Nucleus accumbens (tissue), 56 donors: ENCODE results near the gene VARS1.
"Not testable (repeated sequence)": the region's sequence is repeated elsewhere in the genome, so short reads cannot be mapped to it uniquely, and the experiment has no call there.

ENCODE experiments used
- DNase-seq, 56 donors: peaks; one replicate each; lab custom pipeline; 2025; lab: John Stamatoyannopoulos, UW

The VARS1 gene

DNA sequence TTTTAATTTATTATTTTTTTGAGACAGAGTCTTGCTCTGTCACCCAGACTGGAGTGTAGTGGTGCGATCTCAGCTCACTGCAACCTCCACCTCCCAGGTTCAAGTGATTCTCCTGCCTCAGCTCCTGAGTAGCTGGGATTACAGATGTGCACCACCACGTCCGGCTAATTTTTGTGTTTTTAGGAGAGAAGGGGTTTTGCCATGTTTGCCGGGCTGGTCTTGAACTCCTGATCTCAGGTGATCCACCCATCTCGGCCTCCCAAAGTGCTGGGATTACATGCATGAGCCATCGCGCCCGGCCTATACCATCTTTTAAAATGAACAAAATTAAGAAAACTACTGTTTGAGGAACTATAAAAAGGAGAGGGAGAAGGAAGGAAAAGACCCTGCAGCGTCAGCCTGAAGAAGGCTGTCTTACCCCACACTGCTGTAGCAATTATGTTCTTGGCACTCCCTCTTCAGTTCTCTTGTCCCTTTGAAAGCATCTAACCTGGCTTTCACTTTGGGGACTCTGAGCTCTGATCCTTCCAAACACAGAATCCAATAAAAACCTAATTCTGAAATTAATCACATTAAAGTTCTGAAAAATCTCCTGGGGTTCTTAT, 28.1 kb upstream of the VARS1 start:
- DNase-seq = peak in 1 of 56 donors; percentile 4

DNA sequence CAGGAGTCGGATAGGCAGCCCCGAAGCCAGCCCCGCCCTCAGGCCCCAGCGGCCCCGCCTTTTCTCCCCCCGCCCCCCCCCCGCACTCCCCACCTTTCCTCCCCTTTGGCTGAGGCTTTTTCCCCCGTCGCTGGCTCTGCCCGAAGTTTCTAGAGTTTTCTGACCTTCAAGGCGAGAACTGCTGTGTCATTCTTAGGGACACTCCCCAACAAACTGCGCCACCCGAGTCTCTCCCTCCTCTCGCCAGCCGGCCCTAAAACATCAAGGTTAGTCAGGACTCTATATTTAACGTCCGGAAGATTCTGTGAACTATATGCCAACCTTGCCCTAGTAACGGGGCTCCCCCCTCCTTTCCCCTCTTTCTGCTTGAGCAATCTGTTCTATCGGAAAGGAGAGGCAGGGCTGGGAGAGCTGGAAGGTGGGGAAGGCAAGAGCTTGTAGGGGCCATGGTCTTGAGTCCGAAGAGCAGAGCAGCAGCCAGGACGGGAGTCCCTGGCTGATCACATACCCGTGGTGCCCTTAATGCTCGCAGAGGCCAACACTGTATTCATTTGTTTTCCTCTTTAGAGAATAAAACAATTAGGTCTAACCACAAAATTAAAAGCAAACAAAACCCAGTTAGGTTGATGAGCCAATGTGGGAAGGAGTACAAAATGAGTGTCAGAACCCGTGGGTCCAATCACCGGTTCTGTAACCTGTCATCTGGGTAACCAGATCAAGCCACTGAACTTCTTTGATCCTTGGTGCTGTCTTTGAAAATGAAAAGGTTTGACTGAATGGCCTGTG, 26.7 kb upstream of the VARS1 start:
- peak in 54 of 56 donors; percentile 14 to 91 (median 72) for DNase-seq

DNA sequence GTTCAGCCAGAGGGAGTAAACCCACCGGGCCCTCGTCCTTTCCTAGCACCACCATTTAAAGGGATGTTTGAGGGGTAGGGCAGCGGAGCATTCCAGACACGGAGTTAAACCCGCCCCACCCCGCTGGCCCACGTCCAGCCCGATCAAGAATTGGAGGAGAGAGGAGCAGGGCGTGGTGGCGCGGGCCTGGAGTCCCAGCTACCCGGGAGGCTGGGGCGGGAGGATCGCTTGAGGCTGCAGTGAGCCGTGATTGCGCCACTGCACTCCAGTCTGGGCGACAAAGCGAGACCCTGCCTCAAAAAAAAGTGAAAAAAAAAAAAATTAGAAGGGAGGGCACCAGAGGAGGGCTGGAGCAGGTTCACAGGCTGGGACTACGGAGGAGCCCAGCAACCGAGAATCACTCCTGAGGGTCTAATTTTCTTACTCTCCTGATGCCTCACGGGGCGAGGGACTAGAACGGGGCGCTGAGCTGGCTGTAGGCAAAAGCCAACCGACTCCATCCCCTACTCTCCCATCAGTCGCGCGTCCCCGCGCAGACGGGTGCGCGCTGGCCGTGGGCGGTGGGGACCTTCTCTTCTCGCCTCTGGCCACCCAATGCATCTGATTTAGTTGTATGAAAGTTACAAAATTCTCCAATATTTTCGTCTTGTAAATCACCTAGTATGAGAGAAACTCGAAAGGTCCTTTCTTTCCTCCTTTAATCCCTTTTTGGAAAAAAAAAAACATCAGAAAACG, 25.9 kb upstream of the VARS1 start:
- peak in 45 of 56 donors; percentile 5 to 83 (median 63) for DNase-seq

DNA sequence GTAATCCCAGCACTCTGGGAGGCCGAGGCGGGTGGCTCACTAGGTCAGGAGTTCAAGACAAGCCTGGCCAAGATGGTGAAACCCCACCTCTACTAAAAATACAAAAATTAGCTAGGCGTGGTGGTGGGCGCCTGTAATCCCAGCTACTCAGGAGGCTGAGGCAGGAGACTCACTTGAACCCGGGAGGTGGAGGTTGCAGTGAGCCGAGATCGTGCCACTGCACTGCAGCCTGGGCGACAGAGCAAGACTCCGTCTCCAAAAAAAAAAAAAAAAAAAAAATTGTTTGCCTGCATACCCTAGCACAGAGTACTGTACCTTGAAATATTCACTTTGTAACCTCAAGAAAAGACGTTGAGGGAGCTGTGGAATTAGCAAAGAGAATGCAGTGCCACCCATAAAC, 24.8 kb upstream of the VARS1 start:
- DNase-seq = not testable (repeated sequence)

DNA sequence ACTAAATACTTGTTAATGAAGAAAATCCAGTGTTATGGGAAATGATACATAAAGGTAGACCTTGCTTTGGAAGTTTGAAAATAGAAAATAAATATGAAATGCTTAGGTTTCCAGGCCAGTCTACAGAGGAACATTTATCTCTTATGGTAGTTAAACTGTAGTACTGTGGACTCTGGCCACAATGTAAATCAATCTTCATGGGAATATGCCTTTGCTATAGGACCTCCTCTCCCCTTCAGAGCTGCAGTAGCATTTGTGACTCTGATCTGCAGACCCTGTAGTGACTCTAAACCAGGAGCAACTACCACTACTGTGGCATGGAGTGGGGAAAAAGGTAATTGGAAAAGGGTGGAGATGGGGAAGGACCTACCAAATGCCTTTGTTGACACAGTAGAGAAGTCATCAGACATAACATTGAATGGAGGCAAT, 24.3 kb upstream of the VARS1 start:
- DNase-seq = no peak

DNA sequence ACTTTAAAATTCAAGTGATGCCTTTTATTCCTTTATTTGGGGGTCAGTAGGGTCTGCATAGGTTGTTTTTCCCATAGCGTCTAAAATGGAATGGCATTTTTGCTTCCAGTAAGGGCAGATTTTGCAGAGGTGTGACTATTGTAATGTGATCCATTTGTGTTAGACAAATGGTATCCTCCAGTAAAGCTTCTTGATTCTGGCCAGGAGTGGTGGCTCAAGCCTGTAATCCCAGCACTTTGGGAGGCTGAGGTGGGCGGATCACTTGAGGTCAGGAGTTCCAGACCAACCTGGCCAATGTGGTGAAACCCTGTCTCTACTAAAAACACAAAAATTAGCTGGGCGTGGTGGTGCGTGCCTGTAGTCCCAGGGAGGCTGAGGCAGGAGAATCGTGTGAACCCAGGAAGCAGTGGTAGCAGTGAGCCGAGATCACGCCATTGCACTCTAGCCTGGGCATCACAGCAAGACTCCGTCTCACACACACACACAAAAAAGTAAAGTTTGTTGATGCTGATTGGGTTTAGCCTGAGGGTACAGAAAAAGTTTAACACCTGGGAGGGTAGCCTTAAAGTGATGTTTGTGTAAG, 22.5 kb upstream of the VARS1 start:
- peak in 22 of 56 donors; percentile 9 to 68 (median 38) for DNase-seq

DNA sequence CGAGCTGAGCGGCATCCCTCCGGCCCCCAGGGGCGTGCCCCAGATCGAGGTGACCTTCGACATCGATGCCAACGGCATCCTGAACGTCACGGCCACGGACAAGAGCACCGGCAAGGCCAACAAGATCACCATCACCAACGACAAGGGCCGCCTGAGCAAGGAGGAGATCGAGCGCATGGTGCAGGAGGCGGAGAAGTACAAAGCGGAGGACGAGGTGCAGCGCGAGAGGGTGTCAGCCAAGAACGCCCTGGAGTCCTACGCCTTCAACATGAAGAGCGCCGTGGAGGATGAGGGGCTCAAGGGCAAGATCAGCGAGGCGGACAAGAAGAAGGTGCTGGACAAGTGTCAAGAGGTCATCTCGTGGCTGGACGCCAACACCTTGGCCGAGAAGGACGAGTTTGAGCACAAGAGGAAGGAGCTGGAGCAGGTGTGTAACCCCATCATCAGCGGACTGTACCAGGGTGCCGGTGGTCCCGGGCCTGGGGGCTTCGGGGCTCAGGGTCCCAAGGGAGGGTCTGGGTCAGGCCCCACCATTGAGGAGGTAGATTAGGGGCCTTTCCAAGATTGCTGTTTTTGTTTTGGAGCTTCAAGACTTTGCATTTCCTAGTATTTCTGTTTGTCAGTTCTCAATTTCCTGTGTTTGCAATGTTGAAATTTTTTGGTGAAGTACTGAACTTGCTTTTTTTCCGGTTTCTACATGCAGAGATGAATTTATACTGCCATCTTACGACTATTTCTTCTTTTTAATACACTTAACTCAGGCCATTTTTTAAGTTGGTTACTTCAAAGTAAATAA, 21.8 kb upstream of the VARS1 start:
- DNase-seq = peak in 28 of 56 donors; percentile 13 to 84 (median 46)

DNA sequence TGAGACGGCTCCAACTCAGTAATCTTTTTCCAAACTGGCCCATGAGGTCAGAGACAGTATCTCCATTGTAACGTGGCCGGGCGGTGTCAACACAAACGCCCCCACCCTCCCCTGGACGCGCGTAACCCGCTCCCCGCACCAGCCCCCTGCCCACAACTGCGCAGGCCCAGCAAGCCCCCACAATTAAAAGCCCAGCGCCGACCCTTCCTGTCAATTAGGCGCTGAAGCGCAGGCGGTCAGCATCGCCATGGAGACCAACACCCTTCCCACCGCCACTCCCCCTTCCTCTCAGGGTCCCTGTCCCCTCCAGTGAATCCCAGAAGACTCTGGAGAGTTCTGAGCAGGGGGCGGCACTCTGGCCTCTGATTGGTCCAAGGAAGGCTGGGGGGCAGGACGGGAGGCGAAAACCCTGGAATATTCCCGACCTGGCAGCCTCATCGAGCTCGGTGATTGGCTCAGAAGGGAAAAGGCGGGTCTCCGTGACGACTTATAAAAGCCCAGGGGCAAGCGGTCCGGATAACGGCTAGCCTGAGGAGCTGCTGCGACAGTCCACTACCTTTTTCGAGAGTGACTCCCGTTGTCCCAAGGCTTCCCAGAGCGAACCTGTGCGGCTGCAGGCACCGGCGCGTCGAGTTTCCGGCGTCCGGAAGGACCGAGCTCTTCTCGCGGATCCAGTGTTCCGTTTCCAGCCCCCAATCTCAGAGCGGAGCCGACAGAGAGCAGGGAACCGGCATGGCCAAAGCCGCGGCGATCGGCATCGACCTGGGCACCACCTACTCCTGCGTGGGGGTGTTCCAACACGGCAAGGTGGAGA, 19.7 kb upstream of the VARS1 start, which contains the start of the genes HSPA1A and HSPA1L:
Gene HSPA1A (plus strand): TSS at position 519 of the 814 bp plus-strand sequence. CDS start 214 bp downstream, at position 733.
Gene HSPA1L (minus strand): TSS at position 259 of the 814 bp plus-strand sequence. CDS start 3,311 bp downstream, outside the sequence.
- peak; percentile 71 to 99 (median 96) for DNase-seq

DNA sequence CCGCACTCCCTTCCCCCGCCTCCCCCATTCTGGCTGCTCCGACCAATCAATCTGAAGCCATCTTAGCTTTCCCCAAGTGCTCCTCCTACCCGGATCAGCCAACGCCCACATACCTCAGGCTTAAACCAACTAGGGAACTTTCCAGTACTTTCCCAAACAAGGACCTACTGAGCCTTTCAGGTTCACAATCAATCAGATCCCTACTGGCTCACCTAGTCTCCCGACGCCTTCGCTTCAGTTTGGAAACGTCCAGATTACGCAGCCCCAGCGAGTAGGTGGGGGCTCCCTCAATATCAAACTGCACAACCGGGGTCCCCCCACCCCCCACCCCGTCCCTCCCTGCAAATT, 19.1 kb upstream of the VARS1 start:
- peak; percentile 58 to 97 (median 91) for DNase-seq

DNA sequence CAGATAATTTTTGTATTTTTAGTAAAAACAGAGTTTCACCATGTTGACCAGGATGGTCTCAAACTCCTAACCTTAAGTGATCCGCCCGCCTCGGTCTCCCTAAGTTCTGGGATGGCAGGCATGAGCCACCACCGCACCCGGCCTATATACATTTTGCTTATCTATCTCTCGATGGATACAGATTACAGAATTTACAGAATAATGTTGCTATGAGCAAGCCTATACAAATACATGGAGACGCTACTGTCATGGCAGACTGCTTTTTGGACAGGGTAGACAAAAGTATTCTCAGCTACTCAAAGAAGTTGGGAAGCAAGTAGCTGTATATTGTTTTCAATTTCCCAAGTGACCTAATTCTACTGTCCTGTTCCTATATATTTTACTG, 17.9 kb upstream of the VARS1 start:
- no peak for DNase-seq

DNA sequence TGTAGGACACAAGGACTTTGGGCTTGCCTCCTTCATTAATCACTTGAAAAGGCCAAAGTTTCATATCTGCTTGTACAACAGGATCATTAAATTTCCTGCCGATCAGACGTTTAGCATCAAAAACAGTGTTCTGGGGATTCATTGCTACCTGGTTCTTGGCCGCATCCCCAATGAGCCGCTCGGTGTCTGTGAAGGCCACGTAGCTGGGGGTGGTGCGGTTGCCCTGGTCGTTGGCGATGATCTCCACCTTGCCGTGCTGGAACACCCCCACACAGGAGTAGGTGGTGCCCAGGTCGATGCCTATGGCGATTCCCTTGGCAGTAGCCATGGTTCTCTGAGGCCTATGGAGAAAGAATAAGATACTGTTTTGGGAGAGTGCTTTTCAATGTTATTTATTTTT, 16.1 kb upstream of the VARS1 start:
- no peak for DNase-seq

DNA sequence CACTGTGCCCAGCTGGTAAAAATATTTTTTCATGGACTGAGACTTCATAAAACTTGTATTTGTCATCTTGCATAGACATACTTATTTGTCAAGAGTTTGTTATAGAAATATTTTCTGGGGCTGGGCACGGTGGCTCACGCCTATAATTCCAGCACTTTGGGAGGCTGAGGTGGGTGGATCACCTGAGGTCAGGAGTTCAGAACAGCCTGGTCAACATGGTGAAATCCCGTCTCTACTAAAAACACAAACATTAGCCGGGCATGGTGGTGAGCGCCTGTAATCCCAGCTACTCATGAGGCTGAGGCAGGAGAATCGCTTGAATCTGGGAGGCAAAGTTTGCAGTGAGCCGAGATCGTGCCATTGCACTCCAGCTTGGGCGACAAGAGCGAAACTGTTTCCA, 13.0 kb upstream of the VARS1 start:
- not testable (repeated sequence) for DNase-seq

DNA sequence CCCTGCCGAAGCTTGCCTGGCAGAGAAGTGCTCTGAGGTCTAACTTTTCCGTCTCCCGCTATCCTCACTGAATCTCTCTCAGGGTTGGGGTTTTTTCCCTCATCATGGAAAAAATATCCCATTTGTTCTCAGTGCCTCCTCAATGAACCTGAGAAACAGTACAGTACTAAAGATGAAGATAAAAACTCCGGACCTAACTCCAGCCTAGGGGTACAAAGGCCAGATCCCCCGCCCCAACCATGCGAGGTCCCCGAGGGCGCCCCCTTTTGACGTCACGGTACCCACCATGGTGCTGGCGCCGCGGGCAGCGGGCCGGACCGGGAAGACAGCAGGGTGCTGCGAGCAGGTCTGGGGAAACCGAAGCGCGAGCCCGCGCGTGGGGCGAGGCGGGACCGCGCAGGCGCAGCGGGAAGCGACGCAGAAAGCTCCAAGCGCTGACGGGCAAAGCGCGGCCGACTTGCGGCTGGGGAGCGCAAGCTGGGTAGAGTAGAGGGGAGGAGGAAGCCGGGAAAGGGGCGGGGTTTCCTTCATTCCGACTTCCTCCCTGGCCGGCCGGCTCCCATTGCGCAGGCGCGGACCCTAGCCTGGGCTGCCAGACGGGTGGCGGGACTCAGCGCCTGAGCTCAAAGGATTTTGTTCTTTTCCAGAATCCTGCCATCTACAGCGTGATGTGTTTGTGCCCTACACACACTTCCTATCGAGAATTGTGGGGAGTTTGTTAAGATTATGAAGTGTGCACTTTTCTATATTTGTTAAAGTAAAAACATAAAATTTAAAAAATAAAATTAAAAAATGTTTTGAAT, 11.1 kb upstream of the VARS1 start, which contains the start of gene LSM2:
Gene LSM2 (minus strand): TSS at position 497 of the 803 bp plus-strand sequence. CDS start 209 bp downstream, at position 288.
- peak; percentile 77 to 98 (median 95) for DNase-seq

DNA sequence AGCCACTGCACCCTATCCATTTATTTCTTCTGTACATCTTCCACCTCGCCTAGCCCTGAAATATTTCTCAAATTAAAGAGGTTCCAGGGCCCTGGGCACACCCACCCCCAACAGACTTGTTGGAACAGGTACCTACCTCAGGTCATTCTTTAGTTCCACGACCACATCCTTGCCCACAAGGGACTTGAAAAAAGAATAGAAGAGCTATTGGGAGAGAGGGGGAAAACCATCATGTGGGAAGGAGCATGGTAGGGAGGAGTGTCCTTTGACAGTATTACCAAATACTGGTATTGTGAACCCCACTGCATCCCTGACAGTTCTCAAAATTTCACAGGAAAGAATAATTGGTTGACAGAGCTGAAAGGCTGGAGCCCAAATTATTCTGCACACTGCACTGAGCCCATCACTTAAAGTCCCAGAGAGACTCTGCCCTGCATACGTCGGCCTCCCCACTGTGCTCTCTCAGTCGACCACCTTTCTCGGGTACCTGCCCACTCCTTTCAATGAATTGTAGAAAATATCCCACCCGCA, 10.5 kb upstream of the VARS1 start:
- DNase-seq = no peak

DNA sequence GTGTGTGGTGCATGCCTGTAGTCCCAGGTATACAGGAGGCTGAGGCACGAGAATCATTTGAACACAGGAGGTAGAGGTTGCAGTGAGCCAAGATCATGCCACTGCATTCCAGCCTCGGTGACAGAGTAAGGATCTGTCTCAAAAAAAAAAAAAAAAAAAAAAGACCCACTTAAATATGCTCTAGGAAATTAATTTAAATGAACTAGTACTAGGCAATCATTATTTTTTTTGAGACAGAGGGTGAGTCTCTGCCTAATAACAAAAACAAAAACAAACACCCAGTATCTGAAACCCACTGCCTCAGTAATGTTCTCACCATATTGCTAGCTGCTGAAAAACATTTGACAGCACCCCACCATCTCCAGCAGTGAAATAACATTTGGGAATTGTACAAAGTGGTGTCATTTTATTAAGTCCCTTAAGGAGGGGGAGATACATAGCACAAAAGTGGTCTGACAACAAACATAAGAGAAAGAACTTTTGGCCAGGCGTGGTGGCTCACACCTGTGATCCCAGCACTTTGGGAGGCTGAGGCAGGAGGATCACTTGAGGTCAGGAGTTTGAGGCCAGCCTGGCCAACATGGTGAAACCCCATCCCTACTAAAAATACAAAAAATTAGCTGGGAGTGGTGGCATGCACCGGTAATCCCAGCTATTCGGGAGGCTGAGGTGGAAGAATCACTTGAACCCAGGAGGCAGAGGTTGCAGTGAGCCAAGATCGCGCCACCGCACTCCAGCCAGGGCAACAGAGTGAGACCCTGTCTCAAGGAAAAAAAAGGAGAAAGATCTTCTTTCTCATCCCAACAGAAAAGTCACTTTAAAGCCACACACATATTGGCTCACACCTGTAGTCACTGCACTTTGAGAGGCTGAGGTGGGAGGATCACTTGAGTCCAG, 5.7 kb upstream of the VARS1 start:
- DNase-seq = not testable (repeated sequence)

DNA sequence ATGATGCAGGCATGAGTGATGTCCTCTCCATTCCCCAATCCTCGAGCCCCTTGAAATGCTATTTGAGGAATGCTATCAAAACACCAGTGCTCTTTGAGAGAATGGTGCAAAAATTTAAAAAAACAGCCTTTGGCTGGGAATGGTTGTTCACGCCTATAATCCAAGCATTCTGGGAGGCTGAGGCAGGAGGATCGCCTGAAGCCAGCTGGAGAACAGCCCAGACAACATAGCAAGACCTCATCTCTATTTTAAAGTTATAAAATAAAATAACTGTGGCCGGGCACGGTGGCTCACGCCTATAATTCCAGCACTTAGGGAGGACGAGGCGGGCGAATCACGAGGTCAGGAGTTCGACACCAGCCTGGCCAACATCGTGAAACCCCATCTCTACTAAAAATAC, 4.2 kb upstream of the VARS1 start:
- no peak for DNase-seq

DNA sequence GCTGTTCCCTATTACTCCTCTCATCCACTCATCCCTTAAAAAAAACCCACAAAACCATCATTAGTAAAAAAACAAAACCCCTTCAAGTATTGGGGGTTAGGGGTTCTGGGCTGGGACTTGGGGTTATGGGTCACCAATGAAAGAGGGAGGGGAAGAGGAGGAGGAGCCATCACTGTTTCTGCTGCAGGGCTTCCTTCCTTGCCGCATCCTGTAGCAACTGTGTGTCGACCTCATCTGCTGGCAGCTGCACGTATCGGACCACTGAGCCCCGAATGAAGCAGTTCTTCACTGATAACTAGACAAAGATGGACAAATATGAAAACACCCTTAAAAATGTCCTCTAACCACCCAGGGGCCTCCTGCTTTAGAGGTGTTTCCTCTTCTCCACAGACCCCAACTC, 2.0 kb upstream of the VARS1 start:
- no peak for DNase-seq
